IMR-90 (cell line): ENCODE measurements around the gene ATP2B1. TPM values are rescaled to one million over a fixed set of nuclear protein-coding genes. Genes with fewer than 3 reads are reported as not detected.

Source experiments
- ATAC-seq: fragments of 200-7000 bp; cut with Tn5 transposase; 2 replicates; pipeline ENCODE4 v1.9.1; 2020; ENCODE audit warnings: low read depth, mild to moderate bottlenecking, moderate library complexity
- BruUV-seq: library from RNA; stranded (reverse); fragments of 400-500 nt; replicated peaks from 2 replicates; lab custom pipeline; 2021; lab: Mats Ljungman, UMichigan
- CTCF ChIA-PET: fragments of 300-600 bp; formaldehyde crosslinking; extraction: SDS; loops from one replicate; lab custom pipeline; 2021; ENCODE audit warnings: antibody characterized with exemption; lab: Yijun Ruan, JAX
- POLR2A ChIA-PET: fragments of 300-600 bp; sonication (Branson Sonifier 250); formaldehyde crosslinking; loops from one replicate; lab custom pipeline; 2022; ENCODE audit warnings: antibody characterized with exemption; ENCODE audit not compliant: unreplicated experiment; lab: Charles Lee
- DNase-seq: peaks from one replicate; pipeline ENCODE4 v3.0.0; 2013
- H2AFZ ChIP-seq: replicated peaks from 2 replicates; pipeline ENCODE3; 2013; ENCODE audit warnings: low read length, mild to moderate bottlenecking; ENCODE audit not compliant: poor library complexity
- H2AK5ac ChIP-seq: 2 replicates; pipeline ENCODE4 v1.6.1; 2013; ENCODE audit warnings: low read depth, low read length, inconsistent platforms
- H2AK9ac ChIP-seq: replicated peaks from 2 replicates; pipeline ENCODE3; 2013; ENCODE audit warnings: mild to moderate bottlenecking, low read depth, low read length, moderate library complexity; ENCODE audit not compliant: poor library complexity
- H2BK120ac ChIP-seq: 2 replicates; pipeline ENCODE4 v1.6.1; 2013; ENCODE audit warnings: low read depth, low read length, inconsistent platforms
- H2BK15ac ChIP-seq: 3 replicates; pipeline ENCODE4 v1.6.1; 2013; ENCODE audit warnings: low read depth, low read length, inconsistent platforms
- H2BK20ac ChIP-seq: 2 replicates; pipeline ENCODE4 v1.6.1; 2013; ENCODE audit warnings: low read depth, mild to moderate bottlenecking, inconsistent platforms, low read length, moderate library complexity
- H2BK5ac ChIP-seq: 2 replicates; pipeline ENCODE4 v1.6.1; 2013; ENCODE audit warnings: mild to moderate bottlenecking, low read depth, low read length, inconsistent platforms; ENCODE audit not compliant: poor library complexity, severe bottlenecking
- H3K14ac ChIP-seq: replicated peaks from 2 replicates; pipeline ENCODE4 v1.6.1; 2013; ENCODE audit warnings: low read depth, low read length, inconsistent platforms
- H3K18ac ChIP-seq: 2 replicates; pipeline ENCODE4 v1.6.1; 2013; ENCODE audit warnings: low read depth, low read length, control low read depth
- H3K23ac ChIP-seq: 2 replicates; pipeline ENCODE4 v1.6.1; 2013; ENCODE audit warnings: low read depth, low read length, inconsistent platforms
- H3K27ac ChIP-seq: 2 replicates; pipeline ENCODE4 v1.5.1; 2013; ENCODE audit warnings: mild to moderate bottlenecking, control low read depth, low read length; ENCODE audit not compliant: insufficient read depth
- H3K27me3 ChIP-seq: 2 replicates; pipeline ENCODE4 v1.6.1; 2013; ENCODE audit warnings: low read length; ENCODE audit not compliant: control insufficient read depth, insufficient read depth
- H3K36me3 ChIP-seq: 2 replicates; pipeline ENCODE4 v1.6.1; 2013; ENCODE audit warnings: low read length, mixed read lengths; ENCODE audit not compliant: control insufficient read depth, insufficient read depth
- H3K4ac ChIP-seq: 2 replicates; pipeline ENCODE4 v1.6.1; 2013; ENCODE audit warnings: low read depth, low read length, inconsistent platforms
- H3K4me1 ChIP-seq: 2 replicates; pipeline ENCODE4 v1.6.1; 2013; ENCODE audit warnings: low read length, mixed read lengths; ENCODE audit not compliant: control insufficient read depth, insufficient read depth
- H3K4me2 ChIP-seq: 2 replicates; pipeline ENCODE4 v1.6.1; 2013; ENCODE audit warnings: low read depth, mild to moderate bottlenecking, control low read depth, low read length, moderate library complexity
- H3K4me3 ChIP-seq: 2 replicates; pipeline ENCODE4 v1.5.1; 2013; ENCODE audit warnings: low read depth, mild to moderate bottlenecking, control low read depth, low read length, moderate library complexity; ENCODE audit not compliant: insufficient read depth
- H3K56ac ChIP-seq: 2 replicates; pipeline ENCODE4 v1.6.1; 2013; ENCODE audit warnings: low read length, inconsistent platforms; ENCODE audit not compliant: insufficient read depth; ENCODE audit errors: extremely low read depth
- H3K79me1 ChIP-seq, 2 experiments: 2 replicates each; pipeline ENCODE4 v1.6.1; 2013; ENCODE audit warnings: low read length in 2 of 2, inconsistent platforms in 1 of 2, low read depth in 1 of 2
- H3K9ac ChIP-seq: 2 replicates; pipeline ENCODE4 v1.6.1; 2013; ENCODE audit warnings: low read depth, low read length, control low read depth
- H3K9me1 ChIP-seq: 2 replicates; pipeline ENCODE4 v1.6.1; 2013; ENCODE audit warnings: low read length, inconsistent platforms; ENCODE audit not compliant: insufficient read depth
- H3K9me3 ChIP-seq: 2 replicates; pipeline ENCODE4 v1.6.1; 2013; ENCODE audit warnings: low read length; ENCODE audit not compliant: control insufficient read depth, insufficient read depth
- H4K20me1 ChIP-seq: 2 replicates; pipeline ENCODE4 v1.6.1; 2013; ENCODE audit warnings: low read length, inconsistent platforms; ENCODE audit not compliant: insufficient read depth
- H4K5ac ChIP-seq: 2 replicates; pipeline ENCODE4 v1.6.1; 2013; ENCODE audit warnings: mild to moderate bottlenecking, low read depth, low read length, control low read depth
- H4K8ac ChIP-seq, 2 experiments: 2 replicates each; pipeline ENCODE4 v1.6.1; 2013; ENCODE audit warnings: low read depth in 2 of 2, low read length in 2 of 2, control low read depth in 1 of 2, inconsistent platforms in 1 of 2
- H4K91ac ChIP-seq: 2 replicates; pipeline ENCODE4 v1.6.1; 2013; ENCODE audit warnings: low read depth, low read length, inconsistent platforms; ENCODE audit not compliant: insufficient read depth
- CEBPB ChIP-seq: IDR thresholded peaks from 2 replicates; pipeline ENCODE4 v1.6.1; 2012; ENCODE audit warnings: low read depth, low read length, improper control_type of control experiment
- CHD1 ChIP-seq: IDR thresholded peaks from 2 replicates; pipeline ENCODE4 v1.6.1; 2012; ENCODE audit warnings: low read depth, low read length, improper control_type of control experiment
- CTCF ChIP-seq: conservative IDR thresholded peaks from 2 replicates; pipeline ENCODE4 v1.5.1; 2012; ENCODE audit warnings: mild to moderate bottlenecking, low read depth, low read length, improper control_type of control experiment
- ELK1 ChIP-seq: fragments of 150-350 bp; IDR thresholded peaks from 2 replicates; pipeline ENCODE4 v1.6.1; 2016; ENCODE audit warnings: low read depth, mild to moderate bottlenecking, low read length, moderate library complexity, borderline replicate concordance
- FOS ChIP-seq: fragments of 150-350 bp; IDR thresholded peaks from 2 replicates; pipeline ENCODE4 v1.6.1; 2016; ENCODE audit warnings: low read depth, low read length
- MAFK ChIP-seq: IDR thresholded peaks from 2 replicates; pipeline ENCODE4 v1.6.1; 2012; ENCODE audit warnings: low read depth, low read length, improper control_type of control experiment
- RCOR1 ChIP-seq: IDR thresholded peaks from 2 replicates; pipeline ENCODE4 v1.6.1; 2012; ENCODE audit warnings: mild to moderate bottlenecking, low read length, improper control_type of control experiment; ENCODE audit not compliant: insufficient replicate concordance
- SMC3 ChIP-seq: fragments of 150-350 bp; IDR thresholded peaks from 2 replicates; pipeline ENCODE4 v1.6.1; 2016; ENCODE audit warnings: low read depth, mild to moderate bottlenecking, antibody characterized with exemption, low read length, moderate library complexity
- USF2 ChIP-seq: fragments of 150-350 bp; IDR thresholded peaks from 2 replicates; pipeline ENCODE4 v1.6.1; 2017; ENCODE audit warnings: mild to moderate bottlenecking, antibody characterized with exemption, low read length, low read depth
- WGBS, 2 experiments: methylation state at CpG; one replicate each; pipeline versions ENCODE4 v1.1.5 to v1.1.7; 2013; ENCODE audit warnings: missing lambda C conversion rate in 2 of 2; ENCODE audit not compliant: insufficient read length in 1 of 2; ENCODE audit errors: extremely low coverage in 2 of 2; 5-methylcytosine and 5-hydroxymethylcytosine counted together
- dilution Hi-C: fragments of 300-500 bp; cut with HindIII; formaldehyde crosslinking; loops from one replicate; pipeline ENCODE4 v1.14.3; 2018; ENCODE audit warnings: low sequenced_read_pairs; ENCODE audit not compliant: unreplicated experiment
- in situ Hi-C: fragments of 300-500 bp; cut with MboI; formaldehyde crosslinking; loops from 3 replicates; pipeline ENCODE4 v1.14.3; 2019; ENCODE audit warnings: low sequenced_read_pairs, inconsistent platforms, mixed read lengths
- intact Hi-C: fragments of 100-400 bp; cut with micrococcal nuclease; formaldehyde crosslinking; loops from 2 replicates; pipeline ENCODE4 v1.10.0; 2022
- polyA plus RNA-seq, 3 experiments: library from polyadenylated mRNA; depleted of rRNA; stranded (reverse); fragments of >200 nt; gene quantifications; 2 replicates each; pipeline ENCODE4 v1.2.3, GENCODE V29; 2012; ENCODE audit warnings: low replicate concordance in 1 of 3
- total RNA-seq: library from RNA; depleted of rRNA; stranded (reverse); fragments of >200 nt; gene quantifications from 2 replicates; pipeline ENCODE4 v1.2.3, GENCODE V29; 2012

ATP2B1 gene
- total and polyA plus RNA-seq, 2 of the 4 experiments (the other 2 are of a cell fraction): 9.9 to 32.6 TPM

- intact Hi-C loops (no loop called here), dilution Hi-C loops (no loop called here), in situ Hi-C loops (no loop called here)
- no peak overlapping the region for H3K14ac ChIP-seq
- no peaks in the 10 kb centered on the region for H3K9me3 ChIP-seq
- no peak overlapping the region for H3K18ac ChIP-seq
- no peaks in the 10 kb centered on the region for H3K27me3 ChIP-seq
- 0 out of 2 replicates have a peak, but pooled peaks cover 2% of the 10 kb centered on the region for H3K4me1 ChIP-seq
- no peak overlapping the region for H3K4me2 ChIP-seq
- no peaks in the 10 kb centered on the region for H3K79me1 ChIP-seq
- no peak overlapping the region for H3K23ac ChIP-seq
- no peak for DNase-seq
- H2BK120ac ChIP-seq: no peak overlapping the region
- H3K36me3 ChIP-seq: no peaks in the 10 kb centered on the region
- no peak overlapping the region for H3K56ac ChIP-seq
- no peak overlapping the region for H3K4me3 ChIP-seq
- no peak overlapping the region for H4K8ac ChIP-seq
- ChIA-PET CTCF (no interaction called here), POLR2A (no interaction called here)
- TF ChIP-seq MAFK (no peak), FOS (no peak), USF2 (no peak), CEBPB (no peak), SMC3 (no peak), ELK1 (no peak), CHD1 (no peak), CTCF (no peak), RCOR1 (no peak)
- H4K20me1 ChIP-seq: no peaks in the 10 kb centered on the region
- no peak overlapping the region for H2BK20ac ChIP-seq
- no TSS peak for BruUV-seq
- no peak overlapping the region for H2AK5ac ChIP-seq
- no peak overlapping the region for H3K9ac ChIP-seq
- no peak overlapping the region for H2AFZ ChIP-seq
- H2AK9ac ChIP-seq: no peak overlapping the region
- no peak overlapping the region for H2BK15ac ChIP-seq
- WGBS, 2 experiments: no CpG with 5 or more reads among the region's 1 CpG
- H2BK5ac ChIP-seq: no peak overlapping the region
- ATAC-seq: no peak
- H3K4ac ChIP-seq: no peak overlapping the region
- no peaks in the 10 kb centered on the region for H3K9me1 ChIP-seq
- no peak overlapping the region for H3K27ac ChIP-seq
- H4K5ac ChIP-seq: no peak overlapping the region
- H4K91ac ChIP-seq: no peak overlapping the region
These were observed 40.2 kb upstream of the ATP2B1 start for GRCh38 chr12:89748791-89749190.
